AG08396 (cell line): ENCODE data around the gene TBC1D17.
A peak's percentile ranks its signal among the peaks of the same experiment; 100 is the strongest.
"Not testable (repeated sequence)": the region's sequence is repeated elsewhere in the genome, so short reads cannot be mapped to it uniquely, and the experiment has no call there.

Experiments used
- DNase-seq: peaks from one replicate; pipeline ENCODE4 v3.0.0; 2012; ENCODE audit warnings: low spot score, mixed read lengths

TBC1D17 gene

DNA sequence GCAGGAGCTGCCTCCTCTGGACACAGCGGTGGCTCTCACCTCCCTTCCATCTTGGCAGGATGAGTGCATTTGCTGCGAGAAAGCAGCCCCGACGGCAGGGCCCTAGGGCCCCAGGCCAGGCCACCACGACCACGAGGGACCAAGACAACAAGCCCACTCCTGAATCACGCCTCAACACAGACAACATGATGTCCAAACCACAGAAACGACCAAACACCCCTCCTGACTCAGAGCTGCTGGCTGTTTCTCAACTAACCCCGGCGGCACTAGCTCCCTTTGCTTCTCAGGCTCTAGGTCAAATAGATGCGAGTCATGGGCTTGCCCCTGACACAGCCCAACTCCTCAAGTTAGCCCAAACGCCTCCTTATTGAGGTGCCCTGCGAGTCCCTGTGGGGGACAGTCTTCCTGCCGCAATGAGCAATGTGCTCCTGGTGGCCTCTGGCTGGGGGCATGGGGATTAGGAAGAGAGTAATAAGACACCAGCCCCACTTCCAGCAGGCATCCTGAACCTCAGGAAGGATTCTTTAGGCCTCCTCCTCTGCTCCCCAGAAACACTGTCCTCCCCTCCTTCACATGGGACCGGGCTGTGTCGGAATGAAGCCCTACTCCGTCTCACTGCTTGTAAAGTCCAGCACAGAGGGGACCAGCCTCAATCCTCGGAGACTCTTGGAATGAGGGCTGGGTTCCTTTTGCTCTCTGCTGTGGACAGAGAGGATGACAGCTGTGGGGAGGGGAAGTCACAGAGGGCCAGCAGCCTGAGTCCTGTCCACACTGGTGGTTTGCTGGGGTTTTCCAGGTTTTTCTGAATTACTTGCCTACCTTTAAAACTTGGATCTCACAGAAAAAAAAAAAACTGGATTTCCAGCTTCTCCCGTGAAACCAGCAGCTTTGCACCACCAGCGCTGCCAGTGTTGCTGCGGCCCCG lies 44.6 kb downstream of the TBC1D17 start:
- DNase-seq = peak; percentile 82

DNA sequence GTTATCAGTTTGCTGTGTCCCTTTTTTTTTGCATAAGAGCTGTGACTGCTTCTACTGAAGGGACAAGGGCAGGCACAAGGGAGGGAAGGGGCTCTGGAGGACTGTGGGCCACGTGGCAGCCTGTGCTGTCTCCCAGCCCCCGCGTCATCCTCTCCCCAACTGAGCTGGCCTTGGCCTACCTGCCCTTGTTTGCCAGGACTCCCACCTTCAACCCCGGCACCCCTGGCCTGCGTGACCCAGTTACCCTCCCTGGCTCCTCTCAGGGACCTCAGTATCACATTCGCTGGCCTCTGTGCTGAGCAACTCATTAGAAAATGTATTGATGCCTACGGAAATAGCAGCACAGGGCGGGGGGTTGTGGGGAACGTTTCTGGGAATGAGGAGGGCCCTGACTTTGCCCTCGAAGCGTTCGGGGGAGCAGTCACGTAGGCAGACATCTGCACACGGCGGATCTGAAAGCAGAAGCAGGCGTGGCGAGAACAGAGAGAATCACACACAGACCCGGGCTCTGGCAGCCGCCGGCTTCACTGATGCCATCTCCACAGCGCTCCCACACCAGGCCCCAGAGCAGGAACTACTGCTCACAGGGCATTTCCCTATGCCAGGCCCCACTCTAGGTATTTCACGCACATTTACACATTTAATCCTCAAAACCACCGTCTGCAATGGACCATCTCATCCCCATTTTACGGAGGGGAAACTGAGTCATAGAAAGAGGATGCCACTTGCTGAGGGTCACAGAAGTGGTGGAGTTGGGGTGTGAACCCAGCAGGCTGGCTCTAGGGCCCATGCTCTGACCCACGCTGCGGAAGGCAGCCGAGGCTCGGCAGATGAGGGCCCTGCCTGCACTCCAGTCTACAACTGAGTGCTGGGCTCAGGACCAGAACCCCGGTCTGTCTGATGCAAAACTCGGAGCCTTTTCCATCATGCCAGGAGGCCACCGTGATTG lies 45.8 kb downstream of the TBC1D17 start:
- no peak for DNase-seq

DNA sequence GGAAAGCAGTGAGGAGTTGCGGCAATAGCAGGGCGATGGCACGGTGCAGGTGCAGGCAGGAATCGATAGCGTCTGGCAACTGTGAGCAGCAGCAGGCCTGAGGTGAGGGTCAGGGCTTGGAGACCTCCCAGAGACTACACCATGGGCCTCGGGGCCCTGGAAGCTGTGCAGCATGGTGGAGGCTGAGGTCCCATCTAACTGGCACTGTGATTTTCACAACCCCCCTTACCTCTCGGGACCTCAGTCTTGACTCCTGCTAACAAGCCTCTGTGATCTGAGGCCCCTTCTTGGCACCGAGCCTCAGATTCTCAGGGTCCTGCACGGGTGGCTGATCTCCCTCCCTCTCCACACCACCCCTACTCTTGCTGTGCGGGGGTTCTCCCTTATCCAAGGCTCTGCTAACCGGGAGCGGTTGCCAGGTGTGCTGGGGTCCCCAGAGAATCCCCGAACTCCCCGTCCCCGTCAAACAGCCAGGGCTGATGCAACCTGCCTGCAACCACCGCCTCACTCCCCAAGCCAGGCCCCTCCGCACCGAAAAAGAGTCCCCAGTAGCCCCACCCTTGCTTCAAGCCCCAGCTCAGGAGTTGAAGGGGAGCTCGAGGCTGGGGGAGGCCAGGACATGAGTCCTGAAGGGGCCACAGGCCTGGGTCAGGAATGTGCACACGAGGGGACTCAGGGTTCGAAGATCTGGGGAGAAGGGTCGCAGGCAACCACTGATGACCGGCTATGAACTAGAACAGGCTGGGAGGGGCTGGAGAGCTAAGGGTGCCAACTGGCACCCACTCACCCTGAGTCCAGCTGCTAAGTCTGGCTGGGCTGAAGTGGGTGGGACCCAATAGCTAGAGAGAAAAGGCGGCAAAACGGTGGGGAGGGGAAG lies 46.7 kb downstream of the TBC1D17 start:
- DNase-seq = no peak

DNA sequence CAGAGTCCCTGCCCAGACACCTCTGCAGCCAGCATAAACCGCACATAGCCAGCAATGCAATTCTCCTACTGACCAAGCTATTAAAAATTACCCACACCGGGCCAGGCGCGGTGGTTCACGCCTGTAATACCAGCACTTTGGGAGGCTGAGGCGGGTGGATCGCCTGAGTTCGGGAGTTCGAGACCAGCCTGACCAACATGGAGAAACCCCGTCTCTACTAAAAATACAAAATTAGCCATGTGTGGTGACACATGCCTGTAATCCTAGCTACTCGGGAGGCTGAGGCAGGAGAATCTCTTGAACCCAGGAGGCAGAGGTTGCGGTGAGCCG lies 47.3 kb downstream of the TBC1D17 start:
- not testable (repeated sequence) for DNase-seq

DNA sequence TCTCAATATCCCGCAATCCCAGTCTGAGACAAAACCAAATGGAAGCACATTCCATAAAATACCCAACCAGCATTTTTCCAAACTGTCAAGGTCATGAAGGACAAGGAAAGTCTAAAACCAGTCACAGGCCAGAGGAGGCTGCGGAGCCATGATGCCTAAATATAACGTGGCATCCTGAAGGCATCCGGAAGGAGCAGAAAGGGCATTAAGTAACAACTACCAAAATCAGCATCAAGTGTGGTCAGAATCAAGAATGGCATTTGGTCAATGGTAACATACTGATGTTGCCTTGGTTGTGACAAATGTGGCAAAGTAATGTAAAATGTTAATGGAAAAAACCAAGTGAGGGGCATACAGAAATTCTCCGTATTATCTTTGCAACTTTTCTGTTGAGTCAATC lies 48.0 kb downstream of the TBC1D17 start:
- DNase-seq = no peak

DNA sequence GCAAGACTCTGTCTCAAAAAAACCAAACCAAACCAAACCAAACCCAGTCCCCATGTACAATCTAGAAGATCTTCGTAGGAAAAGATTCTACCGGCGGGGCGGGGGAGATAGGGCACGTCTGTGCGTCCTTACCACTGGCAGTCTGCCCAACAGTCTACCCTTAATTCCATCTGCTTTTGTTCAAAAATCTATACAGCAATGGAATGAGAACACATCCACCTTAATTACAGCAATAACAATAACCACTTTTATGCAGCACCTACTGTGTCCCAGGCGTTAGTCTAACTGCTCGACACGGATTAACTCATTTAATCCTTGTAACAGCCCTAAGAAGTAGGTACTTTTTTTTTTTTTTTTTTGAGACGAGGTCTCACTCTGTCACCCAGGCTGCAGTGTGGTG lies 49.0 kb downstream of the TBC1D17 start:
- no peak for DNase-seq

DNA sequence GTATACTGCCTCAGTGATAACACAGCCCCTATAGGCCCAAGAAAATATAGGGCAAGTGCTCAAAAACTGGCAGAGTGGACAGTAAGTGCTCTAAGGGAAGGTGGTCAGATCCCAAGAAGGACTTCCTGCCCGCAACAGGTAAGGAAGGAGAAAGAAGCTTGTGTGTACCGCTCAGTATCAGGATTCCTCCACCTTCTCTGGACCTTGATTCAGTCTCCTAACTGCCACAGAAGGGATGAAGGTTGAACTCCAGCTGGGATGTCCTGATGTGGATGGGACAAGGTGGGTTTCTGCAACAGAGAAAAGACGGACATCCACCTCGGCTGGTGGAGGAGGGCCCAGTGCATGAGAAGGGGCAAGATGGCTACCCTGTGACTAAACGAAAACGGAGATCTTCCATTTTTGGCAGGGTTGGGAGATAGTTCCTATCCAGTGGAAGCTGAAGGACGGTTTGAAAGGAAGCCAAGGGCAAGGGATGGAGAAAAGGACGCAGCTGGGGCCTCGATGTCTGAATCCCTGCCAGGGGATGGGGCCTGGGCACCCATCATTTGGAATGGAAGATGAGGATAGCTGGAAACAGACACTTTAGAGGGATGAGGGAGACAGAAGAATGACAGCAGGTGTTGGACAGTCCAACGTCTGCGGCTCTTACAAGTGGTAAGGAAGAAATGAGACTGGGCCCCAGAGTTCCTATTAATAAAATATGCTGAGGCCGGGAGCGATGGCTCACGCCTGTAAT lies 50.2 kb downstream of the TBC1D17 start:
- DNase-seq = no peak

DNA sequence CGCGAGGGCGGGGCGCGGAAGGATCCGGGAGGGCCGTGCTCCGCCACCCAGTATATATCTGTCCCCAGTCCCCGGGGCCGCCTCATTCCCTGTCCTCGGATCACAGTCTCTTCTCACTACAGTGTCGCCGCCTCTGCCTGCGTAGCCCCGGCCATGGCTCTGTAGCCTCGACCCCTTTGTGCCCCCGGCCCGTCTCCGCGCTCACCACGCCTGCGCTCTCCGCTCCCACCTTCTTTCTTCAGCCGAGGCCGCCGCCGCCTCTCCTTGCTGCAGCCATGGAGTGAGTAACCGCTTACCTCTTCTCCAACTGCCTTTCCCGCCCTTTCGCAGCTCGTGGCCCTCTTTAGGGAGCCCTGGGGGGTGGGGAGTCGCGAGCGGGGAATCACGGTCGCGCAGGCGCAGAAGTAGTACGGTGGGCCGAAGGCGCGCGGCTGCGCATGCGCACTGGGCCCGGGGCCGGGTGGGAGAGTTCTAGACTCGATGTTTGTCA lies 51.7 kb downstream of the TBC1D17 start, which contains the start of the genes ATF5 and NUP62:
Gene ATF5 (plus strand): TSS at position 85 of the 490 bp plus-strand sequence. CDS start 1,646 bp downstream, outside the sequence.
Gene NUP62 (minus strand): TSS at position 384 of the 490 bp plus-strand sequence. CDS start 19,697 bp downstream, outside the sequence.
- peak; percentile 99 for DNase-seq

DNA sequence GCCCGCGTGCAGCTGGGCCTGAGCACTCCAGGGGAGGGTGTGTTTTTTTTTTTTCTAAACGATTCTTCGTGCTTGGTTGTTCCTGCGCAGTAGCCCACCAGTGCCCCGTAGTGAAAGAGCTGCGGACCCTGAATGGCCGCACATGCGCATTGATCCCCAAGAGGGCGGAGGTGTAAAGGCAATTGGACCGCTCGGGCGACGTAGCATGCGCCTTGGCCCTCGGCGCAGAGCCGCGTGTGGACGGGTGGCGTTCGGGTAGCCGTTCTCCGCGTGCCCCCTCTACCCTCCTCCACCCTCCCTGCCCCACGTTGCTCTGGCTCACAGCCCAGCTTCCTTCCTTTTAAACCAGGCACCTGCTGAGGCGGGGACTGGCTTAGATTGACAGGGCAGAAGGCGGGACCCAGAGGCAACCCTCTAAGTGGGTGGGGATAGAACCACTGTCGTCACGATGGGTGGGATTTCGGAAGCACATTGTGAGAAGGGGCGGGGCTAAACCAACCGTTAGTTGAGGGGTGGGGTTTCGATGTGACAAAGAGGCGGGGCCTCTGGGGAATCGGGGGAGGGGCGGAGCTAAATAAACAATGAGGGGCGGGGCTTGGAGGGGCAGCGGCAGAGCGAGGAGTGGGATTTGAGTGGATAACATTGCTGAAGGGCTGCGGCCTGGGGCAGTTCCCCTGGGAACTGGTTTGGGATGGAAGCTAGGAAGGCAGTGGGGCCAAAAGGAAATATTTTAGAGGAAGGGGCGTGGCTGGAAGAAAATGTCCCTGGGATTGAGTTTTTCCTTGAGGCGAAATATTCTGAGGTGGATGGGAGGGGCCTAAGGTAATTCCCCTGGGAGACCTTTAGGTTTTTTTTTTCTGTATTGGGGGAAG lies 52.3 kb downstream of the TBC1D17 start:
- DNase-seq = peak; percentile 96

DNA sequence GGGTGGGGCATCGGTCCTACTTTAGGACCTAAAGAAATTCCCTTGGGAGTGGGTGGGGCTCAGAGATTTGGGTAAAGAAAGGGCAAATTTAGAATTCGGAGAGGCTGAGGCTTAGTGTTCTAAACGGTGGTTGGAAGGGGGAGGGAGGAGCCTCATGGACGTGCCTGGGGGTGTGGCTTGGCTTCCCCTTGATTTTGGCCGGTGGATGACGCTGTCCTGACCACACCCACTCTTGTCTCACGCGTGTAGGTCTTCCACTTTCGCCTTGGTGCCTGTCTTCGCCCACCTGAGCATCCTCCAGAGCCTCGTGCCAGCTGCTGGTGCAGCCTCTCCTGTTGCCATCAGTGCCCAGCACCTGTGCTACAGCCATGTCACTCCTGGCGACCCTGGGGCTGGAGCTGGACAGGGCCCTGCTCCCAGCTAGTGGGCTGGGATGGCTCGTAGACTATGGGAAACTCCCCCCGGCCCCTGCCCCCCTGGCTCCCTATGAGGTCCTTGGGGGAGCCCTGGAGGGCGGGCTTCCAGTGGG lies 53.0 kb downstream of the TBC1D17 start:
- DNase-seq = no peak

DNA sequence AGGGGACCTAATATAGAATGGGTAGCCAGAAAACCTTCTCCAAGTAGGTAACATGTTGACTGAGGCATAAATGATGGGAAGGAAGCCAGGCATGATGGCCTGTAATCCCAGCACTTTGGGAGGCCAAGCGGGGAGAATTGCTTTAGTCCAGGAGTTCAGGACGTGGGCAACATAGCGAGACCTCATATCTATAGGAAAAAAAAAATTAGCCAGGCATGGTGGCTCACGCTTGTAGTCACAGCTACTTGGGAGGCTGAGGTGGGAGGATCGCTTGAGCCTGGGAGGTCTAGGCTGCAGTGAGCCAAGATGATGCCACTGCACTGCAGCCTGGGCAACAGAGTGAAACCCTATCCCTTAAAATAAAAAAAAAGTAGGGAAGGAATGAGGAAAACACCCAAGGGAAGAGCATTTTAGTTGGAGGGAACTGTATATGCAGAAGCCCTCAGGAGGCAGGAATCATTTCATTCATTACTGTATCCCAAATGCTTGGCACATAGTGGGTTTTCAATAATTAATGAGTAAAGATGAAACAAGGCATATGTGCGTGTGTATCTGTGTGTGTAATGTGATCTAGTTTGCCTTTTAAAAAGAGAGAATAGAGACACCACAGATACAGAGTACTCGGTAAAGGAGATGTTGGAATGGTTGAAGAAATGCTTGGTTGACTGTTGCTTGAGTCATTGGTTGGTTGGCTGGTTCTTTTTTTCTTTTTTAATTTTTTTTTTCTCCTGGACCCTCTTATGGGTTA lies 54.0 kb downstream of the TBC1D17 start:
- DNase-seq = no peak

DNA sequence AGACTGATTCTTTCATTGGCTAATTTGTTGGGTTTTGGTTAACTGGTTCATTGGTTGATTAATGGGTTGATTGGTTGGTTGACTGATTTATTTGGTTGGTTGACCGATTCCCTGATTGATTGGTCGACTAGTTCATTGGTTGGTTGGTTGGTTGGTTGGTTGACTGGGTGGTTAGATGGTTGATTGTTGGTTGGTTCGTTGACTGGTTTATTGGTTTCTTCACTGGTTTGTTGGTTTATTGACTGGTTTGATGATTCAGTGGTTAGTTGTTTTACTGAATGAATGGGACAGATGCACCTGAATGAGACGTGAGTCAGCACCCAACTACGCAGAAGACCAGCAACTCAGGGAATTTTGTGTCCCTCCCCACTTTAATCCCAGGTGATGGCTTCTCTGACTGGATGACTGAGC lies 54.5 kb downstream of the TBC1D17 start:
- no peak for DNase-seq

DNA sequence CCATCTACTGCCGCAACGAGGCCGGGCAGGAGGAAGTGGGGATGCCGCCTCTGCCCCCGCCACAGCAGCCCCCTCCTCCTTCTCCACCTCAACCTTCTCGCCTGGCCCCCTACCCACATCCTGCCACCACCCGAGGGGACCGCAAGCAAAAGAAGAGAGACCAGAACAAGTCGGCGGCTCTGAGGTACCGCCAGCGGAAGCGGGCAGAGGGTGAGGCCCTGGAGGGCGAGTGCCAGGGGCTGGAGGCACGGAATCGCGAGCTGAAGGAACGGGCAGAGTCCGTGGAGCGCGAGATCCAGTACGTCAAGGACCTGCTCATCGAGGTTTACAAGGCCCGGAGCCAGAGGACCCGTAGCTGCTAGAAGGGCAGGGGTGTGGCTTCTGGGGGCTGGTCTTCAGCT lies 55.2 kb downstream of the TBC1D17 start:
- DNase-seq = no peak

DNA sequence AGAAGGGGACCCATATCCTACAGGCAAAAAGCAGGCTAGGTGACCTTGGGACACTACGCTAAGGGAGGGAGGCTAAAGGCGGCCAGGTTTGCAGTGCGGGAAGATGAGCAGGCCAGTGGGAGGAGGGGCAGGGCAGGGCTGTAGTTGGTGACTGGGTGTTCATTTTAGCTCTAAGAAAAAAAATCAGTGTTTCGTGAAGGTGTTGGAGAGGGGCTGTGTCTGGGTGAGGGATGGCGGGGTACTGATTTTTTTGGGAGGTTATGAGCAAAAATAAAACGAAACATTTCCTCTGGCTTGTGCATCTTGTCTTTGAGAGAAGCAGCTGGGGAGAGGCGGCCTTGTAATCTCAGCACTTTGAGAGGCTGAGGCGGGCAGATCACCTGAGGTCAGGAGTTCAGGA lies 56.1 kb downstream of the TBC1D17 start:
- no peak for DNase-seq

DNA sequence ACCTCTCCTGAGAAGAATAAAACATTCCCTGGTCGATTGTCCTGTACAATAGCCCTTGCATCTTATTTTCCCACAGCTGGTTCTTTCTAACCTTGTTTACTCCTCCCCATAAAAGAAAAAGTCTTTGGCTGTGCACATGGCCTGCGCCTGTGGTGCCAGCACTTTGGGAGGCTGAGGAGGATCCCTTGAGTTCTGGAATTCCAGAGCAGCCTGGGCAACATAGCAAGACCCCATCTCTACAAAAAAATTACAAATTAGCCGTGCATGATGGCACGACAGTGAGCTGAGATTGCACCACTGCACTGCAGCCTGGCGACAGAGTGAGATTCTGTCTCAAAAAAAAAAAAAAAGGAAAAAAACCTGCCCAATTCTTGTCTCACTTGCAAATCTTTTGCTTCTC lies 59.0 kb downstream of the TBC1D17 start:
- DNase-seq = no peak

DNA sequence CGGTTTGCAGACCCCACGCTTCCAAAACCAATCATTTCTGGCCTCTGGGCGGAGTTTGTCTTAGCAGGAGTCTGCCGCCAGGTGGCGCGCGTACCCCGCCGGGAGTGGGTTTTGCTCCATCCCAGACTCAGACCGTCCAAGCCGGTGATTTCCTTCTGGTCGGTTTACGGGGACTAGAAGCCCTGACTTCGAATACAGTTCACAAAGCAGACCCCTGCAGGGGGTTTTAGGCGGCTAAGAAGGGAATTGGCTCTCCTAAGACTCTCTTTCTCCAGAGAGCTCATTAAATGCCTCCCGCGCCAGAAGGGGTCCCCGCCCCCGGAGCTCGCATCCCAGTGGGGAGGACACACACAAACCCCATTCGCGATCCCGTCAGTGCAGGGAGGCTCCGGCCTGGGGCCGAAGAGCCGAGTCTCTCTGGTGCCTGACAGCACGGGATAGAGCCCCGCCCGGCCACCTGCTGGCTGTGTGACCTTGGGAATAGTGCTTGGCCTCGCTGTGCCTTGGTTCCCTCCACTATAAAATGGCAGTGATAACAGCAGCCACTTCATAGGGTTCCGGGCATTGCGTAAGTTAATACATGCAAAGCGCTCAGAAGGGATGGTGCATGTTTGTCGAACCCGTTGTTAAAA lies 60.4 kb downstream of the TBC1D17 start:
- peak; percentile 79 for DNase-seq
